Adrenal gland (tissue), 12 donors: Measurements from ENCODE around the gene PNPLA5. TPM values are rescaled to one million over a fixed set of nuclear protein-coding genes. Genes with fewer than 3 reads are reported as not detected.

Experiments used
- DNase-seq, 7 donors: peaks; one replicate each; pipeline ENCODE4 v3.0.0-alpha.2; 2019 to 2020
- H3K27ac ChIP-seq, 5 donors: fragments of 200-600 bp; sonication (generic) in 4 of 5; 1 replicate in 3 of 5; 2 replicates in 2 of 5; pipeline versions ENCODE4 v1.5.1 to v1.8.0; 2016 to 2020; ENCODE audit warnings: mild to moderate bottlenecking in 1 of 5
- H3K27me3 ChIP-seq: fragments of 200-600 bp; 2 replicates; pipeline ENCODE4 v1.8.0; 2021
- H3K36me3 ChIP-seq, 2 donors: fragments of 200-600 bp; replicated peaks in 1 of 2; 1 replicate in 1 of 2; 2 replicates in 1 of 2; pipeline versions ENCODE4 v1.5.1 to v1.8.0; 2018 to 2022
- H3K4me1 ChIP-seq, 2 donors: fragments of 200-600 bp; replicated peaks in 1 of 2; 1 replicate in 1 of 2; 2 replicates in 1 of 2; pipeline versions ENCODE4 v1.5.1 to v1.8.0; 2018 to 2021
- H3K4me3 ChIP-seq, 4 donors: fragments of 200-600 bp; sonication (generic) in 3 of 4; one replicate each; pipeline ENCODE4 v1.5.1; 2016 to 2018
- H3K9me3 ChIP-seq, 3 donors: fragments of 200-600 bp; sonication (generic) in 1 of 3; replicated peaks in 1 of 3; 1 replicate in 2 of 3; 2 replicates in 1 of 3; pipeline versions ENCODE4 v1.5.1 to v1.8.0; 2016 to 2021
- POLR2A ChIP-seq, 2 donors: fragments of 450-650 bp; IDR thresholded peaks; one replicate each; pipeline ENCODE4 v1.6.1; 2017; ENCODE audit warnings: antibody characterized with exemption in 2 of 2, mild to moderate bottlenecking in 2 of 2, moderate library complexity in 1 of 2
- WGBS, 4 donors: extraction: QIAGEN DNeasy Blood & Tissue Kit in 2 of 4; methylation state at CpG; one replicate each; pipeline versions ENCODE4 v1.1.5 to v1.1.7; 2013 to 2017; 5-methylcytosine and 5-hydroxymethylcytosine counted together
- intact Hi-C, 2 donors: fragments of 100-400 bp; cut with DNase I; formaldehyde crosslinking; loops; one replicate each; pipeline versions ENCODE4 v1.14.1 to v1.15.0; 2022 to 2023
- polyA plus RNA-seq, 3 donors: library from polyadenylated mRNA; stranded (reverse); fragments of 200-250 nt in 2 of 3; fragments of 350-450 nt in 1 of 3; fragmentation: Illumina TruSeq in 1 of 3; extraction: RNeasy Lipid Tissue Mini Kit (QIAGEN cat#74804) in 1 of 3; gene quantifications; one replicate each; pipeline ENCODE4 v1.2.3, GENCODE V29; 2013 to 2014
- total RNA-seq, 9 donors: library from RNA; depleted of rRNA in 4 of 9; stranded (reverse); fragments of >200 nt in 4 of 9; fragments of 120-200 nt in 1 of 9; fragmentation: NEBNext Ultra II Directional in 1 of 9; extraction: Animal tissue kit (Norgen Biotek cat#: 25700) in 1 of 9; gene quantifications; one replicate each; pipeline versions ENCODE4 v1.1.0 to v1.2.4, GENCODE V29; 2013 to 2023
- TF ChIP-seq, protein P1 (sequence below), 6 experiments: fragments of 450-650 bp in 4 of 6; fragments of 200-600 bp in 2 of 6; sonication (generic) in 1 of 6; IDR thresholded peaks; 1 replicate in 5 of 6; 2 replicates in 1 of 6; pipeline versions ENCODE4 v1.5.1 to v1.8.0; 2016 to 2021; ENCODE audit warnings: antibody characterized with exemption in 6 of 6, mild to moderate bottlenecking in 2 of 6, moderate library complexity in 1 of 6
- donor health status: healthy with polysubstance abuse.
- donor health status: Bipolar disorder and iron deficiency.
- donor health status: DM: yes; HTN: yes; CAD: no.
- donor health status: DM: no; HTN: no; CAD: no.
- donor health status: DM: no; HTN: no; CAD: no.
- donor health status: DM: yes; HTN: yes; CAD: no.

The PNPLA5 gene
- total and polyA plus RNA-seq, 12 donors, result not detected

DNA sequence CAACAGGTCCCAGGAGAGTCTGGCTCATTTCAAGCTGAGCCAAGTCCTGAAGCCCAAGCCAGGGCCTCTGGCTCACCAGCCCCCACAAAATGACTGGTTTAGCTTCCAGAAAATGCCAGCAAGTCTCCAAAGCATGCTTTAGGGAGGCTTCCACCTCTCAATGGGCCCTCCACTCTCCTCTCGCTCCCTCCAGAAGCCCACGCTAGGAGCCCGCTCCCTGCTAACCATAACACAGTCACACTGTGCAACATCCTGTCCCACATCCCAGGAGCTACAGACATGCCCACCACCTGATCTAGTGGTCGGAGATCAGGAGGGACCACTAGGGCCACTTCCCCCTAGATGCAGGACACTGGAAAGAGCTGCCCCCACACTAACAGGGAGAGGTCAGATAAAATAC is 36.4 kb downstream of the PNPLA5 start:
- Histone ChIP-seq H3K9me3 (no peaks in the 10 kb centered on the region), H3K27ac (no peak overlapping the region), H3K27me3 (no peaks in the 10 kb centered on the region), H3K4me1 (no peaks in the 10 kb centered on the region), H3K4me3 (no peak overlapping the region), H3K36me3 (no peaks in the 10 kb centered on the region)
- intact Hi-C loops, result no loop called here
- no peak for TF ChIP-seq POLR2A (IDR thresholded peaks at IDR 0.05)
- TF ChIP-seq, protein P1, sequence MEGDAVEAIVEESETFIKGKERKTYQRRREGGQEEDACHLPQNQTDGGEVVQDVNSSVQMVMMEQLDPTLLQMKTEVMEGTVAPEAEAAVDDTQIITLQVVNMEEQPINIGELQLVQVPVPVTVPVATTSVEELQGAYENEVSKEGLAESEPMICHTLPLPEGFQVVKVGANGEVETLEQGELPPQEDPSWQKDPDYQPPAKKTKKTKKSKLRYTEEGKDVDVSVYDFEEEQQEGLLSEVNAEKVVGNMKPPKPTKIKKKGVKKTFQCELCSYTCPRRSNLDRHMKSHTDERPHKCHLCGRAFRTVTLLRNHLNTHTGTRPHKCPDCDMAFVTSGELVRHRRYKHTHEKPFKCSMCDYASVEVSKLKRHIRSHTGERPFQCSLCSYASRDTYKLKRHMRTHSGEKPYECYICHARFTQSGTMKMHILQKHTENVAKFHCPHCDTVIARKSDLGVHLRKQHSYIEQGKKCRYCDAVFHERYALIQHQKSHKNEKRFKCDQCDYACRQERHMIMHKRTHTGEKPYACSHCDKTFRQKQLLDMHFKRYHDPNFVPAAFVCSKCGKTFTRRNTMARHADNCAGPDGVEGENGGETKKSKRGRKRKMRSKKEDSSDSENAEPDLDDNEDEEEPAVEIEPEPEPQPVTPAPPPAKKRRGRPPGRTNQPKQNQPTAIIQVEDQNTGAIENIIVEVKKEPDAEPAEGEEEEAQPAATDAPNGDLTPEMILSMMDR (IDR thresholded peaks at IDR 0.05), result no peak
- WGBS, 4 donors, result 81 to 100% (median 92%) methylated on average over 4 of the region's 4 CpGs
- DNase-seq, result peak in 1 of 7 donors; percentile 1

DNA sequence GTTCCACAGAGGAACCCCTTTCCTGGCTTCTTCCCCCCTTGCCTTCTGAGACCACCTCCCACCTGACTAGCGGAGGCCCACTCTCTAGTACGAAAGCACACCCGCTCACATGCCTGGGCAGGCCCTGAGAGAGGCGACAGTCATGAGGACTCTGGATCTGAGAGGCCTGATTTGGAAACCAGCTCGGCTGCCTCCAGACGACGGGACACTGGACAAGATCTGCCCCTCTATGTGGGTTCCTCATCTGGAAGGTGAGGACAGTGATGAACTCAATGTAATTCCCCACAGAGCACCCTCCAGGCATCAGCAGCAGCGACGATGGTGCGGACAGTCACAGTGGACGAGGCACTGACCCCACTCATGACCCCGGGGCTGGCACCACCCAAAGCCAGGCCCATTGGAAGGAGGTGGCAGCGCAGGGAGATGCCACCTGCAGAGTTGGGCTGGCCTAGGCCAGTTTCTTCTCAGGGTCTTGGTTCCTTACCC is 37.0 kb downstream of the PNPLA5 start:
- Histone ChIP-seq H3K27me3 (no peaks in the 10 kb centered on the region), H3K4me3 (no peak overlapping the region), H3K36me3 (no peaks in the 10 kb centered on the region), H3K27ac (no peak overlapping the region), H3K4me1 (no peaks in the 10 kb centered on the region), H3K9me3 (no peaks in the 10 kb centered on the region)
- no peak for DNase-seq
- no peak for TF ChIP-seq POLR2A (IDR thresholded peaks at IDR 0.05)
- TF ChIP-seq, protein P1 (IDR thresholded peaks at IDR 0.05), result no peak
- WGBS, 4 donors, result 90 to 94% (median 92%) methylated on average over 3 to 13 of the region's 13 CpGs
- intact Hi-C loops, result no loop called here

DNA sequence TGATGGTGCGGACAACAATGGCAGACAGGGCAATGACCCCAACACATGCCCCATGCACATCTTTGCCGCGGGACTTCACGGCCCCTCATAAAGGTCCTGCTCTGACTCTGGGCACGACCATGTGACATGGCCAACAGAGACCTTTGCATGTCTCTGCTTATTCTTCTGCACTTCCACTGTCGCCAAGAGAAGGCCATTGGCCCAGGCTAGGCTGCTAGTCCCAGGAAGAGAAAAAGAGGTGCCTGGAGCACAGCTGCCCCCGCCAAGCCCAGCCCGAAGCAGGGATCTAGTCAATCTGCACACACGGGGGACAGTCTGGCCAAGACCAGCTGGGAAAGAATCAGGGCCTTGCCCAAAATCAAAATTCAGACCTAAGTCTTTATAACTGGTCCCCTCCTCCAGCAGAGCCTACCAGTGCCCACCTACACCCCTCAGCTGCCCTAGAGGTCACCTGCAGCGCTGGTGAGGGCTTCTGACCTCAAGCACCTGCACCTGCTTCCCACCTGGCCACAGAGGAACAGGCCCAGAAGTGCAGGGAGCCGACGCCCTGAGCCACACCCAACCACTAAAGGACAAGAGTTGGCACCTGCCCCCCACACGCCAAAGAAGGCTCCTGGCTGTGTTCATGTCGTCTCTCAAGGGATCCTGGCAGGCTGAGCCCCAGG is 37.6 kb downstream of the PNPLA5 start:
- TF ChIP-seq, protein P1 (IDR thresholded peaks at IDR 0.05), result no peak
- no peak for TF ChIP-seq POLR2A (IDR thresholded peaks at IDR 0.05)
- Histone ChIP-seq H3K9me3 (no peaks in the 10 kb centered on the region), H3K27ac (no peak overlapping the region), H3K4me3 (no peak overlapping the region), H3K4me1 (no peaks in the 10 kb centered on the region), H3K36me3 (no peaks in the 10 kb centered on the region), H3K27me3 (no peaks in the 10 kb centered on the region)
- WGBS, 4 donors, result 75 to 85% (median 80%) methylated on average over 9 to 14 of the region's 14 CpGs
- intact Hi-C loops, result no loop called here
- no peak for DNase-seq

DNA sequence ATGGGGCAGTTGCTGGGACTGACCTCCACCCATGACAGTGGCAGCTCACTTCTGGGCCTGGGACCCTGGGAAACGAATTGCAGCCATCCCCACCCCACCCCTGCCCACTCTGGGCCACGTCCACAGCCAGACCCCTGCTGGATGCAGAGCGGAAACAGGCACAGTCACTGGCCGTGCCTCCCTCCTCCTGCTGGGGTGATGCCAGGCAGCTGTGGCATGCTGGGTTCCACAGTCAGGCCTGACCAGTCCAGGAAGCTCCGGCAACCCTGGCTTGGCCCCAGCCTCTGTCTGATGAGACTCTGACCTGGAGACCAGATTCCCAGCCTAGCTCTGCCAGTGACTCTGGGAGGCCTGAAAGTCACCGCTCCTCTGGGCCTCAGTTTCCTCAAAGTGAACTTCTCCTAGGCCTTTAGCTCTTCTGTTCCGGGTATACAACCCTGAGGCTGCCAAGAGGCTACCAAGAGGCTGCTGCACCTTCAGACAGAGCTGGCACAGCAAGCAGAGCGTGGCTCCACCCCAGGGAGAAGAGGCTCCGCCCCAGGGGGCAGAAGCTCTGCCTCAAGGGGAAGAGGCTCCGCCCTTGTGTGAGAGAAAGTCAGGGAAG is 38.4 kb downstream of the PNPLA5 start:
- TF ChIP-seq, protein P1 (IDR thresholded peaks at IDR 0.05), result no peak
- no peak for TF ChIP-seq POLR2A (IDR thresholded peaks at IDR 0.05)
- Histone ChIP-seq H3K4me1 (no peaks in the 10 kb centered on the region), H3K36me3 (no peaks in the 10 kb centered on the region), H3K27me3 (no peaks in the 10 kb centered on the region), H3K4me3 (no peak overlapping the region), H3K9me3 (no peaks in the 10 kb centered on the region), H3K27ac (no peak overlapping the region)
- intact Hi-C loops, result no loop called here
- no peak for DNase-seq
- 78 to 84% (median 81%) methylated on average over 6 to 10 of the region's 10 CpGs for WGBS, 4 donors
